K562 treated with DMSO at 1 percent for 48 hours (cell line): ENCODE results near the gene CT45A2. TPM values are rescaled to one million over a fixed set of nuclear protein-coding genes. Genes with fewer than 3 reads are reported as not detected.

ENCODE experiments used
- total RNA-seq: library from RNA; unstranded; fragments of 300-600 nt; gene quantifications from 2 replicates; pipeline ENCODE4 v1.2.3, GENCODE V29; 2022; ENCODE audit warnings: low replicate concordance; ENCODE audit errors: extremely low read depth

The CT45A2 gene
- total RNA-seq, result not detected in 2 replicates

GRCh38 chrX:135819912-135820311, at the start of gene CT45A2:
CT45A2 (minus strand) TSS chrX:135820012; CDS start chrX:135816265, 3,747 bp downstream.

GRCh38 chrX:135854438-135854837, 34.6 kb upstream of the CT45A2 start, which contains the start of gene CT45A8:
CT45A8 (minus strand) TSS chrX:135854538; CDS start chrX:135850783, 3,755 bp downstream.

DNA sequence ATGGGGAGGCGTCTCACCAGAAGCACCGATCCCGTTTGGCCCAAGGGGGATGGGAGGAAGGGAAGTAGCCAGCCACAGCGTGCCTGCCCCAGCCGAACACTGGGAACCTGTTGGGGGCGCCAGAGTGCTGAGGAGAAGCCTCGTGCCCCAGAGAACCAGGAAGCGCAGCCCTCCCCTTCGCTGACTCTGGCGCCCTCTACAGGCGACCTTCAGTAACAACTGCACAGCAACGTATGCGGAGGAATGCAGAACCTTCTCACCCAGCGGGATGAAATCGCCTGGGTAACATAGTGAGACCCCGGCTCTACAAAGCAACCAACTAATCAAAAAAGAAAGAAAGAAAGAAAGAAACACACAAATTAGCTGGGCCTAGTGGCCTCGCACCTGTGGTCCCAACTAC, 17.4 kb upstream of the CT45A2 start, which contains the start of gene CT45A7:
Gene CT45A7, minus strand, starts transcription at position 101 of the 400 bp plus-strand sequence. CDS start 3,747 bp downstream, outside the sequence.

GRCh38 chrX:135802687-135803086, 17.1 kb downstream of the CT45A2 start, which contains the start of gene CT45A6:
CT45A6 (minus strand) TSS chrX:135802787; CDS start chrX:135798993, 3,794 bp downstream.

DNA sequence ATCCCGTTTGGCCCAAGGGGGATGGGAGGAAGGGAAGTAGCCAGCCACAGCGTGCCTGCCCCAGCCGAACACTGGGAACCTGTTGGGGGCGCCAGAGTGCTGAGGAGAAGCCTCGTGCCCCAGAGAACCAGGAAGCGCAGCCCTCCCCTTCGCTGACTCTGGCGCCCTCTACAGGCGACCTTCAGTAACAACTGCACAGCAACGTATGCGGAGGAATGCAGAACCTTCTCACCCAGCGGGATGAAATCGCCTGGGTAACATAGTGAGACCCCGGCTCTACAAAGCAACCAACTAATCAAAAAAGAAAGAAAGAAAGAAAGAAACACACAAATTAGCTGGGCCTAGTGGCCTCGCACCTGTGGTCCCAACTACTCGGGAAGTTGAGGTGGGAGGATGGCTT, 34.4 kb downstream of the CT45A2 start, which contains the start of gene CT45A5:
Gene CT45A5, minus strand, starts transcription at position 101 of the 400 bp plus-strand sequence. CDS start 3,774 bp downstream, outside the sequence.

DNA sequence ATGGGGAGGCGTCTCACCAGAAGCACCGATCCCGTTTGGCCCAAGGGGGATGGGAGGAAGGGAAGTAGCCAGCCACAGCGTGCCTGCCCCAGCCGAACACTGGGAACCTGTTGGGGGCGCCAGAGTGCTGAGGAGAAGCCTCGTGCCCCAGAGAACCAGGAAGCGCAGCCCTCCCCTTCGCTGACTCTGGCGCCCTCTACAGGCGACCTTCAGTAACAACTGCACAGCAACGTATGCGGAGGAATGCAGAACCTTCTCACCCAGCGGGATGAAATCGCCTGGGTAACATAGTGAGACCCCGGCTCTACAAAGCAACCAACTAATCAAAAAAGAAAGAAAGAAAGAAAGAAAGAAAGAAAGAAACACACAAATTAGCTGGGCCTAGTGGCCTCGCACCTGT, 51.7 kb downstream of the CT45A2 start, which contains the start of gene CT45A3:
Gene CT45A3, minus strand, starts transcription at position 101 of the 400 bp plus-strand sequence. CDS start 3,747 bp downstream, outside the sequence.

Other genes with a start within 250 kb of the CT45A2 start
- not detected in 2 replicates for gene CT45A1, start 106.4 kb downstream of the CT45A2 start, total RNA-seq
- gene CT45A3, start 51.8 kb downstream of the CT45A2 start, total RNA-seq, result not detected in 2 replicates
- not detected in 2 replicates for gene CT45A5, start 34.5 kb downstream of the CT45A2 start, total RNA-seq
- not detected in 2 replicates for gene CT45A6, start 17.2 kb downstream of the CT45A2 start, total RNA-seq
- gene CT45A7, start 17.3 kb upstream of the CT45A2 start, total RNA-seq, result not detected in 2 replicates
- not detected in 2 replicates for gene CT45A8, start 34.5 kb upstream of the CT45A2 start, total RNA-seq
- not detected in 2 replicates for gene CT45A9, start 51.8 kb upstream of the CT45A2 start, total RNA-seq
- gene CT45A10, start 73.4 kb upstream of the CT45A2 start, total RNA-seq, result not detected in 2 replicates
- gene SAGE1, start 73.7 kb upstream of the CT45A2 start, total RNA-seq, result not detected in 2 replicates
- gene MMGT1, start 154.0 kb upstream of the CT45A2 start, total RNA-seq, result not detected in 2 replicates
- not detected in 2 replicates for gene SLC9A6, start 165.4 kb upstream of the CT45A2 start, total RNA-seq